ENCODE data around the gene SLC35F6.
A peak's percentile ranks its signal among the peaks of the same experiment; 100 is the strongest.
"Not testable (repeated sequence)": the region's sequence is repeated elsewhere in the genome, so short reads cannot be mapped to it uniquely, and the experiment has no call there.

SLC35F6 gene

GRCh38 chr2:26758790-26759321, 5.2 kb upstream of the SLC35F6 start:
- H3K4me1 ChIP-seq (ENCODE audit: control insufficient read depth, insufficient read depth, low read length): peaks cover 6% of the 10 kb centered on the region
- H3K27ac ChIP-seq (ENCODE audit: low read length): no peak overlapping the region
- no CpG with 5 or more reads among the region's 7 CpGs for WGBS (ENCODE audit: insufficient coverage, insufficient read length)

GRCh38 chr2:26759845-26760244, 4.2 kb upstream of the SLC35F6 start:
- Histone ChIP-seq H3K27me3 (ENCODE audit: control insufficient read depth, insufficient read depth, low read length) (no peaks in the 10 kb centered on the region), H3K4me3 (ENCODE audit: low read length) (no peak overlapping the region), H3K27ac (ENCODE audit: low read length) (no peak overlapping the region), H3K9me3 (ENCODE audit: control insufficient read depth, insufficient read depth, low read length) (no peaks in the 10 kb centered on the region), H3K4me1 (ENCODE audit: control insufficient read depth, insufficient read depth, low read length) (peaks cover 6% of the 10 kb centered on the region), H3K36me3 (ENCODE audit: control insufficient read depth, insufficient read depth, low read length) (no peaks in the 10 kb centered on the region)
- DNase-seq (ENCODE audit: low read depth, low spot score): no peak
- WGBS (ENCODE audit: insufficient coverage, insufficient read length): no CpG with 5 or more reads among the region's 5 CpGs

More at GRCh38 chr2:26758790-26759321, 5.2 kb upstream of the SLC35F6 start:
- no peak overlapping the region for H3K4me3 ChIP-seq (ENCODE audit: low read length)
- DNase-seq (ENCODE audit: low read depth, low spot score): no peak
- H3K36me3 ChIP-seq (ENCODE audit: control insufficient read depth, insufficient read depth, low read length): no peaks in the 10 kb centered on the region
- no peaks in the 10 kb centered on the region for H3K27me3 ChIP-seq (ENCODE audit: control insufficient read depth, insufficient read depth, low read length)
- H3K9me3 ChIP-seq (ENCODE audit: control insufficient read depth, insufficient read depth, low read length): no peaks in the 10 kb centered on the region

- not testable (repeated sequence) for H3K27ac ChIP-seq (ENCODE audit: low read length); H3K4me3 ChIP-seq (ENCODE audit: low read length); DNase-seq (ENCODE audit: low read depth, low spot score); H3K4me1 ChIP-seq (ENCODE audit: control insufficient read depth, insufficient read depth, low read length); H3K27me3 ChIP-seq (ENCODE audit: control insufficient read depth, insufficient read depth, low read length); H3K36me3 ChIP-seq (ENCODE audit: control insufficient read depth, insufficient read depth, low read length); H3K9me3 ChIP-seq (ENCODE audit: control insufficient read depth, insufficient read depth, low read length)
- WGBS (ENCODE audit: insufficient coverage, insufficient read length): no CpG with 5 or more reads among the region's 10 CpGs
Observed at GRCh38 chr2:26760991-26761390, 3.1 kb upstream of the SLC35F6 start.

- Histone ChIP-seq H3K4me3 (ENCODE audit: low read length) (no peak overlapping the region), H3K36me3 (ENCODE audit: control insufficient read depth, insufficient read depth, low read length) (no peaks in the 10 kb centered on the region), H3K9me3 (ENCODE audit: control insufficient read depth, insufficient read depth, low read length) (no peaks in the 10 kb centered on the region), H3K4me1 (ENCODE audit: control insufficient read depth, insufficient read depth, low read length) (peaks cover 6% of the 10 kb centered on the region), H3K27ac (ENCODE audit: low read length) (no peak overlapping the region), H3K27me3 (ENCODE audit: control insufficient read depth, insufficient read depth, low read length) (no peaks in the 10 kb centered on the region)
- no CpG with 5 or more reads among the region's 10 CpGs for WGBS (ENCODE audit: insufficient coverage, insufficient read length)
- DNase-seq (ENCODE audit: low read depth, low spot score): no peak
Observed at GRCh38 chr2:26763019-26763418, 1.1 kb upstream of the SLC35F6 start.

GRCh38 chr2:26764906-26765305, 822 bp downstream of the SLC35F6 start:
- Histone ChIP-seq H3K9me3 (ENCODE audit: control insufficient read depth, insufficient read depth, low read length) (no peaks in the 10 kb centered on the region), H3K27ac (ENCODE audit: low read length) (no peak overlapping the region), H3K4me3 (ENCODE audit: low read length) (peak overlapping the region; percentile 92; the same call in 1 of the 2 replicates), H3K27me3 (ENCODE audit: control insufficient read depth, insufficient read depth, low read length) (no peaks in the 10 kb centered on the region), H3K4me1 (ENCODE audit: control insufficient read depth, insufficient read depth, low read length) (no peaks in the 10 kb centered on the region), H3K36me3 (ENCODE audit: control insufficient read depth, insufficient read depth, low read length) (no peaks in the 10 kb centered on the region)
- WGBS (ENCODE audit: insufficient coverage, insufficient read length): no CpG with 5 or more reads among the region's 3 CpGs
- DNase-seq (ENCODE audit: low read depth, low spot score): no peak

- no CpG with 5 or more reads among the region's 10 CpGs for WGBS (ENCODE audit: insufficient coverage, insufficient read length)
Observed at GRCh38 chr2:26765475-26766200, 1.6 kb downstream of the SLC35F6 start.

GRCh38 chr2:26767129-26767528, 3.0 kb downstream of the SLC35F6 start:
- WGBS (ENCODE audit: insufficient coverage, insufficient read length): no CpG with 5 or more reads among the region's 5 CpGs
- Histone ChIP-seq H3K4me1 (ENCODE audit: control insufficient read depth, insufficient read depth, low read length) (no peaks in the 10 kb centered on the region), H3K36me3 (ENCODE audit: control insufficient read depth, insufficient read depth, low read length) (no peaks in the 10 kb centered on the region), H3K27ac (ENCODE audit: low read length) (no peak overlapping the region), H3K27me3 (ENCODE audit: control insufficient read depth, insufficient read depth, low read length) (no peaks in the 10 kb centered on the region), H3K4me3 (ENCODE audit: low read length) (no peak overlapping the region), H3K9me3 (ENCODE audit: control insufficient read depth, insufficient read depth, low read length) (no peaks in the 10 kb centered on the region)
- DNase-seq (ENCODE audit: low read depth, low spot score): no peak

More at GRCh38 chr2:26765475-26766200, 1.6 kb downstream of the SLC35F6 start:
- H3K36me3 ChIP-seq (ENCODE audit: control insufficient read depth, insufficient read depth, low read length): no peaks in the 10 kb centered on the region
- H3K27ac ChIP-seq (ENCODE audit: low read length): no peak overlapping the region
- no peak for DNase-seq (ENCODE audit: low read depth, low spot score)
- H3K27me3 ChIP-seq (ENCODE audit: control insufficient read depth, insufficient read depth, low read length): no peaks in the 10 kb centered on the region
- no peak overlapping the region for H3K4me3 ChIP-seq (ENCODE audit: low read length)
- H3K9me3 ChIP-seq (ENCODE audit: control insufficient read depth, insufficient read depth, low read length): no peaks in the 10 kb centered on the region
- no peaks in the 10 kb centered on the region for H3K4me1 ChIP-seq (ENCODE audit: control insufficient read depth, insufficient read depth, low read length)

- Histone ChIP-seq H3K27me3 (ENCODE audit: control insufficient read depth, insufficient read depth, low read length) (no peaks in the 10 kb centered on the region), H3K27ac (ENCODE audit: low read length) (no peak overlapping the region), H3K4me1 (ENCODE audit: control insufficient read depth, insufficient read depth, low read length) (0 out of 2 replicates have a peak, but pooled peaks cover 1% of the 10 kb centered on the region), H3K9me3 (ENCODE audit: control insufficient read depth, insufficient read depth, low read length) (no peaks in the 10 kb centered on the region), H3K4me3 (ENCODE audit: low read length) (no peak overlapping the region), H3K36me3 (ENCODE audit: control insufficient read depth, insufficient read depth, low read length) (no peaks in the 10 kb centered on the region)
- no peak for DNase-seq (ENCODE audit: low read depth, low spot score)
- WGBS (ENCODE audit: insufficient coverage, insufficient read length): no CpG with 5 or more reads among the region's 5 CpGs
Observed at GRCh38 chr2:26767894-26768487, 3.9 kb downstream of the SLC35F6 start.

- no peak for DNase-seq (ENCODE audit: low read depth, low spot score)
- Histone ChIP-seq H3K27me3 (ENCODE audit: control insufficient read depth, insufficient read depth, low read length) (no peaks in the 10 kb centered on the region), H3K9me3 (ENCODE audit: control insufficient read depth, insufficient read depth, low read length) (no peaks in the 10 kb centered on the region), H3K4me3 (ENCODE audit: low read length) (no peak overlapping the region), H3K4me1 (ENCODE audit: control insufficient read depth, insufficient read depth, low read length) (0 out of 2 replicates have a peak, but pooled peaks cover 1% of the 10 kb centered on the region), H3K36me3 (ENCODE audit: control insufficient read depth, insufficient read depth, low read length) (no peaks in the 10 kb centered on the region), H3K27ac (ENCODE audit: low read length) (no peak overlapping the region)
- WGBS (ENCODE audit: insufficient coverage, insufficient read length): no CpG with 5 or more reads among the region's 3 CpGs
Observed at GRCh38 chr2:26768759-26769088, 4.6 kb downstream of the SLC35F6 start.

GRCh38 chr2:26769089-26769761, 5.1 kb downstream of the SLC35F6 start:
- Histone ChIP-seq H3K4me1 (ENCODE audit: control insufficient read depth, insufficient read depth, low read length) (0 out of 2 replicates have a peak, but pooled peaks cover 1% of the 10 kb centered on the region), H3K4me3 (ENCODE audit: low read length) (no peak overlapping the region), H3K9me3 (ENCODE audit: control insufficient read depth, insufficient read depth, low read length) (no peaks in the 10 kb centered on the region), H3K36me3 (ENCODE audit: control insufficient read depth, insufficient read depth, low read length) (no peaks in the 10 kb centered on the region), H3K27me3 (ENCODE audit: control insufficient read depth, insufficient read depth, low read length) (no peaks in the 10 kb centered on the region), H3K27ac (ENCODE audit: low read length) (no peak overlapping the region)
- WGBS (ENCODE audit: insufficient coverage, insufficient read length): no CpG with 5 or more reads among the region's 14 CpGs
- DNase-seq (ENCODE audit: low read depth, low spot score): no peak
